ENCODE data around the gene ITGB4. TPM values are rescaled to one million over a fixed set of nuclear protein-coding genes. Genes with fewer than 3 reads are reported as not detected.

The ITGB4 gene
- total and polyA plus RNA-seq, 2 of the 13 experiments (the other 11 are each of a cell fraction or from before 2014, with no cell fraction given), result 6.9 to 14.5 TPM

- TF ChIP-seq ZSCAN29 (CRISPR knock-in tag; conservative IDR thresholded peaks at IDR 0.05) (no peak), NBN (conservative IDR thresholded peaks at IDR 0.05) (no peak), POGZ (CRISPR knock-in tag; IDR thresholded peaks at IDR 0.05) (0 out of 2 replicates have a peak, but pooled peaks have one; percentile 27), IKZF1 (IDR thresholded peaks at IDR 0.05) (no peak), RFX3 (CRISPR knock-in tag; IDR thresholded peaks at IDR 0.05) (no peak), ZNF441 (CRISPR knock-in tag; IDR thresholded peaks at IDR 0.05; ENCODE audit: borderline replicate concordance) (peak; percentile 84), HNF4A (CRISPR knock-in tag; IDR thresholded peaks at IDR 0.05) (peak; percentile 76), IRF2 (CRISPR knock-in tag; IDR thresholded peaks at IDR 0.05) (peak; percentile 92), SCMH1 (CRISPR knock-in tag; IDR thresholded peaks at IDR 0.05; ENCODE audit: borderline replicate concordance) (no peak), ZNF253 (CRISPR knock-in tag; IDR thresholded peaks at IDR 0.05; ENCODE audit: borderline replicate concordance) (no peak), ZNF431 (CRISPR knock-in tag; IDR thresholded peaks at IDR 0.05; ENCODE audit: borderline replicate concordance, low read depth) (no peak), RFXAP (CRISPR knock-in tag; IDR thresholded peaks at IDR 0.05; ENCODE audit: borderline replicate concordance) (no peak), ZNF543 (CRISPR knock-in tag; IDR thresholded peaks at IDR 0.05) (no peak)
- TF ChIP-seq, protein P1, sequence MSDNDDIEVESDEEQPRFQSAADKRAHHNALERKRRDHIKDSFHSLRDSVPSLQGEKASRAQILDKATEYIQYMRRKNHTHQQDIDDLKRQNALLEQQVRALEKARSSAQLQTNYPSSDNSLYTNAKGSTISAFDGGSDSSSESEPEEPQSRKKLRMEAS (IDR thresholded peaks at IDR 0.05), result no peak
- TF ChIP-seq, protein P2, sequence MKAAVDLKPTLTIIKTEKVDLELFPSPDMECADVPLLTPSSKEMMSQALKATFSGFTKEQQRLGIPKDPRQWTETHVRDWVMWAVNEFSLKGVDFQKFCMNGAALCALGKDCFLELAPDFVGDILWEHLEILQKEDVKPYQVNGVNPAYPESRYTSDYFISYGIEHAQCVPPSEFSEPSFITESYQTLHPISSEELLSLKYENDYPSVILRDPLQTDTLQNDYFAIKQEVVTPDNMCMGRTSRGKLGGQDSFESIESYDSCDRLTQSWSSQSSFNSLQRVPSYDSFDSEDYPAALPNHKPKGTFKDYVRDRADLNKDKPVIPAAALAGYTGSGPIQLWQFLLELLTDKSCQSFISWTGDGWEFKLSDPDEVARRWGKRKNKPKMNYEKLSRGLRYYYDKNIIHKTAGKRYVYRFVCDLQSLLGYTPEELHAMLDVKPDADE (CRISPR knock-in tag; IDR thresholded peaks at IDR 0.05), result no peak
- TF ChIP-seq, protein P3, sequence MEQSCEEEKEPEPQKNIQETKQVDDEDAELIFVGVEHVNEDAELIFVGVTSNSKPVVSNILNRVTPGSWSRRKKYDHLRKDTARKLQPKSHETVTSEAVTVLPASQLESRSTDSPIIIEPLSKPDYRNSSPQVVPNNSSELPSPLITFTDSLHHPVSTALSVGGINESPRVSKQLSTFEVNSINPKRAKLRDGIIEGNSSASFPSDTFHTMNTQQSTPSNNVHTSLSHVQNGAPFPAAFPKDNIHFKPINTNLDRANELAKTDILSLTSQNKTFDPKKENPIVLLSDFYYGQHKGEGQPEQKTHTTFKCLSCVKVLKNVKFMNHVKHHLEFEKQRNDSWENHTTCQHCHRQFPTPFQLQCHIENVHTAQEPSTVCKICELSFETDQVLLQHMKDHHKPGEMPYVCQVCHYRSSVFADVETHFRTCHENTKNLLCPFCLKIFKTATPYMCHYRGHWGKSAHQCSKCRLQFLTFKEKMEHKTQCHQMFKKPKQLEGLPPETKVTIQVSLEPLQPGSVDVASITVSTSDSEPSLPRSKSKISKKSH (CRISPR knock-in tag; IDR thresholded peaks at IDR 0.05; ENCODE audit: borderline replicate concordance), result no peak
- TF ChIP-seq, protein P4, sequence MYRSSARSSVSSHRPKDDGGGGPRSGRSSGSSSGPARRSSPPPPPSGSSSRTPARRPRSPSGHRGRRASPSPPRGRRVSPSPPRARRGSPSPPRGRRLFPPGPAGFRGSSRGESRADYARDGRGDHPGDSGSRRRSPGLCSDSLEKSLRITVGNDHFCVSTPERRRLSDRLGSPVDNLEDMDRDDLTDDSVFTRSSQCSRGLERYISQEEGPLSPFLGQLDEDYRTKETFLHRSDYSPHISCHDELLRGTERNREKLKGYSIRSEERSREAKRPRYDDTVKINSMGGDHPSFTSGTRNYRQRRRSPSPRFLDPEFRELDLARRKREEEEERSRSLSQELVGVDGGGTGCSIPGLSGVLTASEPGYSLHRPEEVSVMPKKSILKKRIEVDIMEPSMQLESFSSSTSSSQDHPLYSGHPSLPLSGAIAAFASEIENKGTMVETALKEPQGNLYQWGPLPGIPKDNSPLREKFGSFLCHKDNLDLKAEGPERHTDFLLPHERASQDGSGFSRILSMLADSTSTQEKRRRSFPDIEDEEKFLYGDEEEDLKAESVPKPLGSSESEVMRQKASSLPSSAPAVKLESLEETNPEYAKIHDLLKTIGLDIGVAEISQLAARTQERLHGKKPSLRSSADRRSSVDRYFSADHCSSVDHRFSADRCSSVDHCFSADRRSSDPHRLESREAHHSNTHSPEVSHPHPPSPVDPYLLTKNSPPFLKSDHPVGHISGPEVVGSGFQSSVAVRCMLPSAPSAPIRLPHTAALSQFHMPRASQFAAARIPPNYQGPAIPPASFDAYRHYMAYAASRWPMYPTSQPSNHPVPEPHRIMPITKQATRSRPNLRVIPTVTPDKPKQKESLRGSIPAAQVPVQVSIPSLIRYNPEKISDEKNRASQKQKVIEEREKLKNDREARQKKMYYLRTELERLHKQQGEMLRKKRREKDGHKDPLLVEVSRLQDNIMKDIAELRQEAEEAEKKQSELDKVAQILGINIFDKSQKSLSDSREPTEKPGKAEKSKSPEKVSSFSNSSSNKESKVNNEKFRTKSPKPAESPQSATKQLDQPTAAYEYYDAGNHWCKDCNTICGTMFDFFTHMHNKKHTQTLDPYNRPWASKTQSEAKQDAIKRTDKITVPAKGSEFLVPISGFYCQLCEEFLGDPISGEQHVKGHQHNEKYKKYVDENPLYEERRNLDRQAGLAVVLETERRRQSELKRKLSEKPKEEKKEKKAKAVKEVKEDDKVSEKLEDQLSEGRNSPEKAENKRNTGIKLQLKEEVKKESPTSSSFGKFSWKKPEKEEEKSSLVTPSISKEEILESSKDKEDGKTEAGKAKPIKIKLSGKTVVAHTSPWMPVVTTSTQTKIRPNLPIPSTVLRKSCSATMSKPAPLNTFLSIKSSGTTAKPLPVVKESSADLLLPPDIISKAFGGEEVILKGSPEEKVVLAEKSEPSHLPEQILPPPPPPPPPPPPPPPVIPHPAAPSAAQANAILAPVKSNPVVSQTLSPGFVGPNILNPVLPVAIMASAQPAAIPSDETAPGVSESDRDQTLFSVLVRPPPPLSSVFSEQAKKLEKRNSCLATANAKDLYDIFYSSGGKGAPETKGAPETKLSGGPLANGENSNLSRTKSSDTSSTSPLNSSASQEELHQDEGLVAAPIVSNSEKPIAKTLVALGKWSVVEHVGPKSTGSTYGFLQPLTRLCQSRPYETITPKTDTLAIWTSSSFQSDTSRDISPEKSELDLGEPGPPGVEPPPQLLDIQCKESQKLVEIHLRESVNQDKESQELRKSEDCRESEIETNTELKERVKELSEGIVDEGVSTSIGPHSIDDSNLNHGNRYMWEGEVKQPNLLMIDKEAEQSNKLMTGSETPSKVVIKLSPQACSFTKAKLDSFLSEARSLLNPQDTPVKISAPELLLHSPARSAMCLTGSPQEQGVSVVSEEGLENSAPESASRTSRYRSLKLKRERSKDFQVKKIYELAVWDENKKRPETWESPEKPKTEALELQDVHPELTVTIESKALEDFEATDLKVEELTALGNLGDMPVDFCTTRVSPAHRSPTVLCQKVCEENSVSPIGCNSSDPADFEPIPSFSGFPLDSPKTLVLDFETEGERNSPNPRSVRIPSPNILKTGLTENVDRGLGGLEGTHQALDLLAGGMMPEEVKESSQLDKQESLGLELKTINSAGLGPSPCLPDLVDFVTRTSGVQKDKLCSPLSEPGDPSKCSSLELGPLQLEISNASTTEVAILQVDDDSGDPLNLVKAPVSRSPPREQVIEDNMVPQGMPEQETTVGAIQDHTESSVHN (CRISPR knock-in tag; IDR thresholded peaks at IDR 0.05), result no peak
Measured at GRCh38 chr17:75734674-75735294, 13.5 kb downstream of the ITGB4 start (continued).
